ENCODE measurements around the gene CDR2.

CDR2 gene

GRCh38 chr16:22324787-22325597, 49.4 kb downstream of the CDR2 start:
- no peak for DNase-seq (ENCODE audit: low spot score)

GRCh38 chr16:22323959-22324786, 50.2 kb downstream of the CDR2 start:
- no peak for DNase-seq (ENCODE audit: low spot score)

GRCh38 chr16:22323173-22323958, 51.1 kb downstream of the CDR2 start:
- no peak for DNase-seq (ENCODE audit: low spot score)

DNA sequence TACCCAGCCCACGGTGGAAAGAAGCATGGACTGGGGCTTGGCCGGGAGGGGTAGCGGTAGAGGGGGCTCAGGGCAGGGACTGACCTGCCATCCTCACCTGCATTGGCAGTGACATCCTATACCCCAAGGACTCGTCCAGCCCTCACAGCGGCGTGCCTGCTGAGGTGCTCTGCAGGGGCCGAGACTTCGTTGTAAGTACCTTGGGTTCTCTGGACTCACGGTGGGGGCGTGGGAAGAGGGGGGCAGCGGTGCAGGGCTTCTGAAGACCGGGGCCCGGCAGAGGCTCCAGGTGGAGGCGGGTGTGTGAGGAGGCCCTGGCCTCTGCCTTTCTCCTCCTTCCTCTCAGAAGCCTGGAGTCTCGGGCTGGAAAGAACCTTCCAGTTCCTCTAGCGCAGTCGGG, 51.7 kb downstream of the CDR2 start:
- DNase-seq (ENCODE audit: low spot score): no peak

GRCh38 chr16:22322021-22322471, 52.4 kb downstream of the CDR2 start:
- no peak for DNase-seq (ENCODE audit: low spot score)

DNA sequence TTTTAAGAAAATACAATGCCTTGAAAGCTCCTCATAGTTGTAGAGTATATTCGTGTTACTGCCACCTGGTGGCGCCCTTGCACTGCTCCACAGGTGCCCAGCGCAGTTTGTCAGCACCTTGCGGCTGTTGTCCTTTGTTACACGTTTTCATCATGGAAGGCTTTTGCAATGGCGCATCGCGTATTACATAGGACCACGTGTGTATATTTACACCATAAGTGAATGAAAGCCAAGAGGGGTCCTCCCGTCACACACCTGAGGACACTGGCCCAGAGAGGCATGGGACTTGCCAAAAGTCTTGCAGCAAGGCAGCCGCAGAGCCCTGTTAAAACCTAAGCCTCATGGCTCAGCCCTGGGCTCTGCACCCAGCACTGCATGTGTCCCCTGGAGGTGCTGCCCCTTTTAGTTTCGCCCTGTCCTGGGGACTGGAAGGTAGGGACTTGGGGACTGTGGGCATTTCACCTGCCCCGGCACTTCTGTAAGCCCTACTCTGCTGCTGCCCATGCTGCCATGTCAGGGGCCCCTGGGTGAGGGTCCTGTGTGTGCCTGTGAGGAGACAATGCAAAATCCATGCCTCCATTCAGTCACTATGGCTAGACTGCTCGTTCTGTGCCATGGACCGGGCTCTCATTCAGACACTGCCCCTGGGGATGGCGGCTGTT, 52.9 kb downstream of the CDR2 start:
- peak; percentile 75 for DNase-seq (ENCODE audit: low spot score)

GRCh38 chr16:22320572-22321339, 53.7 kb downstream of the CDR2 start:
- no peak for DNase-seq (ENCODE audit: low spot score)

- DNase-seq (ENCODE audit: low spot score): peak; percentile 27
These were observed 55.6 kb downstream of the CDR2 start for GRCh38 chr16:22318690-22319358.

- no peak for DNase-seq (ENCODE audit: low spot score)
These were observed 56.8 kb downstream of the CDR2 start for GRCh38 chr16:22317625-22318024.

DNA sequence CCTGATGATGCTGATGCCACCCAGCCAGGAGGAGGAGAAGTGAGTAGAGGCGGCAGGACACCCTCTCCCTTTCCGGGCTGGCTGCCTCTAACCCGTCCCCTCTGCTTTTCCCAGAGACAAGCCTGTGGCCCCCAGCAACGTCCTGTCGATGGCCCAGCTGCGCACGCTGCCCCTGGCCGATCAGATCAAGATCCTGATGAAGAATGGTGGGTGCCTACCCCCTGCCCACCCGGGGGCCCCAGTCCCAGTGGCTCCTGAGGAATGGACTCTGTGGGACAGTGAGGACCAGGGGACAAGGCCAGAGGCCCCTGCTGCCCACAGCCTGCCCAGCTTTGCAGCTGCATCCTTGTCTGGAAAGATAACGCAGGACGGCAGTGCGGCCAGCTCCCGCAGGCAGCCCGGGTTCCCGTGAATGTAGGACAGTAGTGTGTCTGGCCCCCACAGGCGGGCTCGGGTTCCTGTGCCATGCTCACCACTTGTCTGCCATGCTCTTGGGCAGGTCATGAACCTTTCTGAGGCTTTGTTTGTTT, 57.4 kb downstream of the CDR2 start:
- DNase-seq (ENCODE audit: low spot score): no peak

DNA sequence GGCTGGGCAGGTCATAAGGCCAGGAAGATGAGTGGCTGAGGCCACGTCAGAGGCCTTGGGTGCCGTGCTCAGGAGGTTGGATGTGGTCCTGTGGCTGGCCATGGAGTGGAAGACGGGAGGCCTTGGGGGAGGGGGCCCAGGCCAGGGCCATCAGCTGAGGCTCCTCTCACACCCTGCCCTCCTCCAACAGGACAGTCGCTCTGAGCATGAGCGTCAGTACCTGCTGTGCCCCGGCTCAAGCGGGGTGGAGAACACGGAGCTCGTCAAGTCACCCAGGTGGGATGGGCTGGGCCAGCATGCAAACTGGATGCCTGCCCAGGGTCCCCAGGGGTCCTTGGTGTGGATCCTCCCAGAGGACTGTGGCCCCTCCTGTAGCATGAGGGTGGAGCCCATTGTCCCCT, 58.0 kb downstream of the CDR2 start:
- no peak for DNase-seq (ENCODE audit: low spot score)

GRCh38 chr16:22315979-22316378, 58.4 kb downstream of the CDR2 start:
- no peak for DNase-seq (ENCODE audit: low spot score)

DNA sequence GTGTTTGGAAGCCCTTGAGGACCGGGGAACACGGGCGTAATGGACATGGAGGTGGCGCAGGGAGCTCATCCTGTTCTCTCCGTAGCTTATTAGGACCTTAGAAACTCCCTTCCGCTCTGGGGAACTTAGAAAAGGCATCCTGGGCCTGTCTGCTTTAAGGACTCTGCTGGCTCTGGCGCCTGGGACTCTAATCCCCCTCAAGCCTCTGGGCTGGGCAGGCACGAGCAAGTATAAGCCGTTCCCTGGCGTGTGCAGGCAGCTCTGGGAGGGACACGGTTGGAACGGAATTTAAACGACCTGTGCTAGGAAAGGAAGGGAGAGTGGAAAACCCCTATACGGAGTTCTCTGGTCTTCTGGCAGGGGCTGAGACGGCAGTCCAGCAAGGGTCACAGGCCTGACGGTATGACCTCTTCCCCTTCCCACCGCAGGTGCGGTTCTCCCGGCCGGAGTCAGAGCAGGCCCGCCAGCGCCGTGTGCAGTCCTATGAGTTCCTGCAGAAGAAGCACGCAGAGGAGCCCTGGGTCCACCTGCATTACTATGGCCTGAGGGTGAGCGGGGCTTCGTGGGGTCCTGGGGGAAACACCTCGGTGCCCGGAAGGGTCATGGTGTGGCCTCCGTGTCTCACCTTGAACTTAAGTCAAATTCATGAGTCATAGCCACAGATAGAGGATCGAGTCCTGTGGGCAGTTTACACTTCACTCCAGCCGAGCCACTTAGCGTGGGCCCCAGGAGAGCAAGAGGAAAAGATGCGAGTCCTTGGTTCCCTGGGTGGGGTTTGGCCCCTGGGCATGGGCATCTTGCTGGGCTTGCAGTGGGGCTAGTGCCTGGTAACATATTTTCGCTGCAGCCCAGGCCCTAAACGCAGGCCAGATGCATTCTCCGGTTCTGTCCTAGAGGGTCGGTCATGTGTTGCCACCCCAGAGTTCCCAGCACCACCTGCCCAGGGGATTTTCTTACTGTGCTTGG, 59.5 kb downstream of the CDR2 start:
- no peak for DNase-seq (ENCODE audit: low spot score)

DNA sequence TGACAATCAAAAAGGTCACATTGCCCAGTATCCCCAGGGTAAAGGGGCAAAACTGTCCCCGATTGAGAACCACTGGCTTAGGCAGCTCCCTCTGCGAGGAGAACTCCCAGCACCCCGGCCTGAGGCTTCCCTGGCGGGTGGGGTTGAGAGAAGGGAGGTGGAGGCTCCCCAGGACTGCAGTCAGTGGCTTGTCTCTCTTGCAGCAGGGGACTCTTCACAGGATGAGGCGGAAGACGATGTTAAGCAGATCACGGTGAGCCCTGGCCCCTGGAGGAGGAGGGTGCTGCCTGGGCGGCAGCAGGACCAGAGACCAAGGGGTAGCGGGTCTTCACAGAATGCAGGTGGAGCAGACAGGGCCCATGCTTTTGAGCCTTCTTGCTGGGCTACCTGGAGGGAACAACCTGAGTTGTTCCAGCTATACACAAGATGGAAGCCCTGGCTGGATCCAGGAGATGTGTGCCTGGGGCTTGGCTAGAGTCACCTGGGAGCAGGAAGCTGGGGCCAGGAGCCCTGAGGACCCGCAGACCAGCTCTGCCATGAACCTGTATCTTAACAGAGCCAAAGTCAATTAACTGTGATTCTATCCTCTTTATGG, 60.4 kb downstream of the CDR2 start:
- no peak for DNase-seq (ENCODE audit: low spot score)

- no peak for DNase-seq (ENCODE audit: low spot score)
These were observed 61.3 kb downstream of the CDR2 start for GRCh38 chr16:22312897-22313781.

DNA sequence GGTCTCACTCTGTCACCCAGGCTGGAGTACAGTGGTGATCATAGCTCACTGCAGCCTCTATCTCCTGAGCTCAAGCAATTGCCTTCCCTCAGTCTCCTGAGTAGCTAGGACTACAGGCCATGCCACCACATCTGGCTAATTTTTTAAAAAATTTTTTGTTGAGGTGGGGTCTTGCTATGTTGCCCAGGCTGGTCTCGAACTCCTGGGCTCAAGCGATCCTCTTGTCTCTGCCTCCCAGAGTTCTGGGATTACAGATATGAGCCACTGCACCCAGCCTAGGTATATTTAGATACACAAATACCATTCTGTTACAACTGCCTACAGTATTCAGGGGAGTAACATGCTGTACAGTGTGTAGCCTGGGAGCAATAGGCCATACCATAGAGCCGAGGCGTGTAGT, 62.9 kb downstream of the CDR2 start:
- no peak for DNase-seq (ENCODE audit: low spot score)

GRCh38 chr16:22308824-22309520, 65.4 kb downstream of the CDR2 start:
- DNase-seq (ENCODE audit: low spot score): no peak

Data from kidney capillary endothelial cell (primary cell).